Measurements from ENCODE around the gene AGPAT4.

- no peak for TF ChIP-seq CTCF (IDR thresholded peaks at IDR 0.05)
- TF ChIP-seq POLR2A (IDR thresholded peaks at IDR 0.05), result no peak
- no peak for TF ChIP-seq POLR2AphosphoS5 (IDR thresholded peaks at IDR 0.05)
- TF ChIP-seq EP300 (IDR thresholded peaks at IDR 0.05), result no peak
Measured at GRCh38 chr6:161135695-161136591, 137.9 kb downstream of the AGPAT4 start.
